ENCODE measurements around the gene NALCN.

GRCh38 chr13:101098873-101099272, 317.4 kb downstream of the NALCN start:
- TF ChIP-seq CTCF (IDR thresholded peaks at IDR 0.05) = no peak
- TF ChIP-seq EP300 (IDR thresholded peaks at IDR 0.05) = no peak
- no peak for TF ChIP-seq POLR2A (IDR thresholded peaks at IDR 0.05)
- no peak for TF ChIP-seq POLR2AphosphoS5 (IDR thresholded peaks at IDR 0.05)

Measured in suprapubic skin (tissue), 4 donors.